H54 (cell line): ENCODE measurements around the gene INSYN1.
A peak's percentile ranks its signal among the peaks of the same experiment; 100 is the strongest.
"Not testable (repeated sequence)": the region's sequence is repeated elsewhere in the genome, so short reads cannot be mapped to it uniquely, and the experiment has no call there.

Source experiments
- DNase-seq: peaks from one replicate; pipeline ENCODE4 v3.0.0; 2011; ENCODE audit warnings: low spot score, mixed read lengths; ENCODE audit not compliant: insufficient read length
- FAIRE-seq: peaks from 3 replicates; lab custom pipeline; 2011; peaks lifted over from hg19 to GRCh38; lab: Jason Lieb, UNC
- POLR2A ChIP-seq: IDR thresholded peaks from 2 replicates; pipeline ENCODE4 v1.6.1; 2011; ENCODE audit warnings: low read depth, mild to moderate bottlenecking, low read length

Gene INSYN1

DNA sequence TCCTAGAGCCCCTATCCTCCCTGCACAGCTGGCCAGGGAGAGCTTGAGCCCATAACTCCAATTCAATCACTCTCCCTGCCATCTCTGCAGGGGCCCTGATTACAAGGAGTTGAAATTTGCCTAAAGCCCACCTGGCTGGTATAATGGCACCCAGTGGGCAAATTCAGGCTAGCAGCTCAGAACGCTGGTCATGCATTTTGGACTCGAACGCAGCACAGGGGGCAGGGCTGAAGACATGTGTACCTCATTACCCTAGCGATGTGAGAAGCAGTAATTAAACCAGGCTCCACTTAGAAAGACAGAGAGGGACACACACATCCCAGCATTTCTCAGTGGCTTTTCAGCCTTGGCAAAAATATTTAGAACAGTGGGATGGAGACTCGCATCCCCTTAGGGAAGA, 3.2 kb downstream of the INSYN1 start:
- DNase-seq = no peak
- no peak for TF ChIP-seq POLR2A
- FAIRE-seq = no peak

DNA sequence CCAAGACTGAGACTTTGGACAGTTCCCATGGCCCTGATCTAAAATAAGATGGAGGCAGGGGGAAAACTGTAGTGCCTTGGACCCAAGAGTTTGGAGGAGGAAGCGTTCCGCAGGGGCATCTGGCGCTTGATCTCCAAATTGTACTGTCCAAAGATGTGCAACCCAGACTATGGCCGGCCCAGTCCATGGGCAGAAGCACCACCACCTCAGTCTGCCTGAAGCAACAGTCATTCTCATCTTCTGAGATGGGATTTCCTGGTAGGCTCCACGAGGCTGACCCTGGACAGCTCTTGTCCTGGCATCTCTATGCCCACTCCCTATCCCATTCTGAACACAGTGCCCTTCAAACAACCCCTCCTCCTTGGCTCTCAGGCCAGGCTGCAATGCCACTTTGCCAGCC, 3.6 kb downstream of the INSYN1 start:
- no peak for FAIRE-seq

DNA sequence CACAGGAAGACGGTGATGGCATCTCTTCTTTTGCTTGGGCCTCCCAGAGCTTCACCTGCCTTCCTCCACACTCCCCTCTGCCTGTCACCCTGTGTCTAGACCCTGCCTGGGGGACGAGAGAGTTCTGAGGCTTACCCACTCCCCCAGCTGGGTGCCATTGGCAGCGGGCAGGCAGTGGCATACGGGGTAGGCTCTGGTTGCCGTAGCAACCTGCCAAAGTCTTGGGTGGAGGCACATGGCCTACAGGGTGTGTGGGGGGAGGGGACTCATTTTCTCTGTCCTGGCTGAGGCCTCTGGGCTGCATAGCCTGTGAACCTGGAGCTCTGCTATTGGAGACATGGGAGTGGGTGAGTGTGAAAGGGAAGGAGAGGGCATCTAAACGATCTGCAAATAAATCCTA, 4.4 kb downstream of the INSYN1 start:
- TF ChIP-seq POLR2A = no peak
- DNase-seq (no peak), FAIRE-seq (no peak)

More for the DNA sequence above, 3.6 kb downstream of the INSYN1 start:
- no peak for TF ChIP-seq POLR2A
- DNase-seq = no peak

DNA sequence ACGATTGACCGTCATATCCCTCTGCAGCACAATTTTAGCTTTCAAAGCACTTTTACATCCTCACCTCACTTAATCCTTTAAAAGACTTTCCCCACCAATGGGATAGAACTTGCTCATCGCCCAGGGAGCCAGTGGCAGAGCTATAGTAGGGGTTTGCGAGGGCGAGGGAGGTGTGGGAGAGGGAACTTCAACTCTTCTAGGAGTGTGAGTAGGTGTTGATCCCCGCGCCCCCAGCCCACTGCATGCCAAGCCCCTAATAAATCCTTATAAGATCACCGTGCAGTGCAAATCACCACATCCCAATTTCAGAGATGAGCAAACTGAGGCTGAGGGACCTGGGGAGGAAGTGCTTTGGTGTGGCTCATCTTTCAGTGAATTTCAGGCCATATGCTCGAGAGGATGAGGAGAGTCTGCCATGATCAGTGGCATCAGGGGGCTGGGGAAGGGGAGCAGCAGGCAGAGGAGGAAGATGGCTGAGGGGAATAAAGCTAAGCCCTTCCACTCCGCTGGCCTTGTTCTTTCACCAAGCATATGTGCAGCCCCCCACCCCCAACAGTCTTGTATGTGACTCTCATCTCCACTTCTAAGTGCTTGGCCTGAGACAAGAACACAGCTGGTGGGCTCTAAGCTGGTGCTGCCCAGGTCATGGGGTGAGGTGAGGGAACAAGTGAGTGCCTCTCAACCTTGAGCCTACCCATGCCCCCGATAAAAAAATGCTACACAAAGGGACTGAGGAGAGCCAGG, 5.1 kb downstream of the INSYN1 start:
- FAIRE-seq (no peak), DNase-seq (no peak)
- no peak for TF ChIP-seq POLR2A

DNA sequence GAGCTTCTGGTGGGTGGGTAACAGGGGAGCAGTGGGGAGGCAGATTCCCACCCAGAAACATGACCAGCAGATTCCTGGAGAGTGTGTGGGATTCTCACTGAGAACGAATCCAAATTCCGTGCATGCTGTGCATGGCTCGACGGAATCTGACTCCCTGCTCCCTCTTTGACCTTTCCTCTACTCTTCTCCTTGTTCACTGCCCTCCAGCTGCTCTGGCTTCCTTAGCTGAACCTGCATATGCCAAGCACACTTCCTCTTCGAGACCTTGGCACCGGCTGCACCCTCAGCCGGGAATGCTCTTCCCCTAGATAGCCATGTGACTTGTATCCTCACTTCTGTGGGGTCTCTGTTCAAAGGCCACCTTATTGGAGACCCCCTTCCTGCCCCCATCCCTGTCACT, 6.3 kb downstream of the INSYN1 start:
- TF ChIP-seq POLR2A = no peak
- DNase-seq (no peak), FAIRE-seq (no peak)

DNA sequence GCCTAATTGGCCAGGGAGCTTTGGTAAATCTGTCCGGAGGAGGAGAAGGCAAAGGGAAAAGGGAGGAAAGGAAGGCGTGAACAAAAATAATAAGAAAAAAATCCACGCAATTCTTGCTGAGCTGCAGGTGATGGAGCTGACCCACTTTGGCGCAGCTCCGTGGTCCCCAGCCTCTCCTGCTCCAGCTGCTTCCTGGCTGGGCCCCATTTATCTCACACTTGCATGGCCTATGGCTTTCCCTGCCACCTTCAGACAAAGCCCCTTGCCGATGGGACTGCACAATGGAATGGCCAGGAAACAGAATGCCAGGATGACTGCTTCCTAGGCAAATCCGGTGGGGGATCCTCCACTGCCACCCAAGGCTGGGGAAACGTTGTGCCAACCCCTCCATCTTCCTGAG, 6.9 kb downstream of the INSYN1 start:
- DNase-seq (no peak), FAIRE-seq (no peak)
- no peak for TF ChIP-seq POLR2A

DNA sequence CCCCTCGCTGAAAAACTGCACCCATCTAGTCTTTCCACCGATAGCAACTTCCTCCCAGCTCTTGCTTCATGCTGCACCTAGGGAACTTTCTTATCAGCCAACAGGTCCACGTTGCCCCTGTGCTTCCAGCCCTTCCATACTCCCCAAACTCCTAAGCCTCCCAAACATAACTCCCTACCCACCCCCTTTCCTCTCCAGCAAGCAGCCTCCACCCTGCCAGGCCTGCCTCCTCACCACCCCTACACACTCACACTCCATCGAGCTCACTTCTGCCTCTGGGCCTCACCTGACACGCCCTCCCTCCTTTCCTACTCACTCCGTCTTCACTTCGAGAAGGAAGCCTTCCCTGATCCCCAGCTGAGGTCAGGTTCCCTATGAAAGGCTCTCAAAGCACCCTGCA, 8.1 kb downstream of the INSYN1 start:
- TF ChIP-seq POLR2A = no peak
- DNase-seq (no peak), FAIRE-seq (no peak)

DNA sequence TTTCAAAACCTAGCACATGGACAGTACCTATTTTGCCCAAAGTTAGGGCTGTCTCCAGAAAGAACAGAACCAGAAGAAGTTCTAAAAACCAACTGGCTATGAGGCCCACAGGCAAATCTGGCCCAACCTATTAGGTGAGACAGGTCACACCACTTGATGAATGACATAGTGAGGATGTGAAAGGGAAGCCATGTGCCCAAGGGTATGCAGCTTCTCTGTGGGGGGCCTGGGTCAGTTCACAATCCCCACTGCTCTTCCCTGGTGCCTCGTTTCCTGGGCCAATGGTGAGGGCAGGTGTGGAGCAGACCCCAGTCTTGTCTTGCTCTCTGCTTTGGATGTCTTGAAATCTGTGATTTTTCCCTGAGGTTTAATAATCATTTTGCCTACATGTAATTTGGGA, 8.9 kb downstream of the INSYN1 start:
- no peak for DNase-seq
- no peak for FAIRE-seq
- no peak for TF ChIP-seq POLR2A

DNA sequence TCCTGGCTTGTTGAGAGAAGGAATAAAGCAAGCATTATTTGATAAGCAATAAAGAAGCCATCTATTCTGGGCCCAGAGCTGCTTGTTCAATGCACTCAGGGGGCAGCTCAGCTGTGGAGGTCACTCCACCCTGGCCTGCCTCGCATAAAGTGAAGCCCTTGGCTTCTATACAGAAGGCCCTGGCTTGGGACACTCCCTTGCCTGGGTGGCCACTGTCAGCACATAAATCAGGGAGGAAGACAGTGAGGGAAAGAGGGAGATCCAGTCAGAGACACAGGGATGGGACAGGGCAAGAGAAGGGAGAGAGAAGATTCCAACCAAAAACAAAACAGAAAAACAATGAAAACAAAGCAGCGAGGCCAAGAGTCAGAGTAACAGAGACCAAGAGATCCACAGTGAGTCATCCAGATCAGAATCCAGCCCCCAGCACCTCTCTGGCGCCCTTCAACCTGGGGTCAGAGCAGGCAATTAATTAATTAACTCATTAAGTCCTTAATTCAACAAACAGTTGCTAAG, 11.8 kb downstream of the INSYN1 start:
- DNase-seq = no peak
- no peak for FAIRE-seq
- TF ChIP-seq POLR2A = no peak

DNA sequence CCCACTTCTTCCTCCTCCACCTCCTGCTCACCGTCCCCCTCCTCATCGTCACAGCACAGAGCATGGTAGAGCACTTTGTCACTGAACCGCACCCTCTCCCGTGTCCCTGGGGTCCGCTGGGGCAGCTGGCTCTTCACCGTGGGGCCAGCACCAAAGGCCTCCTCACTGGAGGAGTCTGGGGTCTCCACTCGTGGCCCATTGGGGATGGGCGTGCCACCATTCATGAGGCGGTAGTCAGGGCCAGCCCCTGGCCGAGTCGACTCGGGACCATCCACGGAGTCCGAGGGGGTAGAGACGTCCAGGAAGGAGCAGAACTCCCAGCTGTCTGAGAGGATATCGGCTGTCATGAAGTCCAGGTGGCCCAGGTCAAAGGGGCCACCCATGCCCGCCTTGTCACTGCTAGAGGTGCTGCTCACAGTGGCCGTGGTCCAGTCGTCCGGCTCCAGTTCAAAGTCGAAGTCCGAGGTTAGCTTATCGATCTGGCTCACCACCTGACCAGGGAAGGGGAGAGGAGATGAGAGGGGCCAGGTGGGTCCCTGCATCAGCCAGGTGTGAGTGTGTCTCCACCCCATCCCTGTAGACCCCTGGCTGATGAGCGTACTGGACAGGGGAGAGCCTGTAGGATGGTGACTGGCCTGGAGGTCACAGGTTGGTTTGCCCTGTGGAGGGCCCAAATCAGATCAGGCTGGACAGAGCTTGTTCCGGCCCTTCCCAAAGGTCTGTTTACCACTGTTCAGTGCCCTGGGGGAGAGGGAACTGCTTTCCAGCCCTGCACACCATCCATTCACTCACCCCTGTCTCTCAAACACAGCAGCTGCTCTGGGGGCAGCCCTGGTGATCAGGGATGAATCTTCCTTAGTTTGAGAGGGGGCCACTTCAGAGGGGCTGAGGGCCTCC, 12.8 kb downstream of the INSYN1 start:
- DNase-seq (no peak), FAIRE-seq (no peak)
- no peak for TF ChIP-seq POLR2A

DNA sequence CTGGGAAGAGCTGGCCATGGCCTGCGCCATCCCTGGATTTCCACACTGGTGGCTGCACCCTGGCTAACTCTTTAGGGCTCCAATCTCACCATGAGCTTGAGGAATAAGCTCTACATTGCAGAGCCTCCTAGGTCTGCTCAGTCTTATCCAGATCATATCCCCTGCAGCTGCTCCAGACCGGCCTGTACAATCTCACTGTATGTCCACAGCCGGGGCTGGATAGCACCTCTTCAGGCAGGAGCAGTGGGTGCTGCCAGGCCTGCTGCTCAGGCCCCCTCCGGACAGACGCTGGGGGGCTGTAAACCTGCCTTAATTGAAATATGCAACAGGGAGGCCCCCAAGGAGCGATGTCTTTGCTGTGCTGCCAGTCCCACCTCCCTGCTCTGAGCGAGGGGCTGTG, 15.6 kb downstream of the INSYN1 start:
- no peak for DNase-seq
- no peak for FAIRE-seq

DNA sequence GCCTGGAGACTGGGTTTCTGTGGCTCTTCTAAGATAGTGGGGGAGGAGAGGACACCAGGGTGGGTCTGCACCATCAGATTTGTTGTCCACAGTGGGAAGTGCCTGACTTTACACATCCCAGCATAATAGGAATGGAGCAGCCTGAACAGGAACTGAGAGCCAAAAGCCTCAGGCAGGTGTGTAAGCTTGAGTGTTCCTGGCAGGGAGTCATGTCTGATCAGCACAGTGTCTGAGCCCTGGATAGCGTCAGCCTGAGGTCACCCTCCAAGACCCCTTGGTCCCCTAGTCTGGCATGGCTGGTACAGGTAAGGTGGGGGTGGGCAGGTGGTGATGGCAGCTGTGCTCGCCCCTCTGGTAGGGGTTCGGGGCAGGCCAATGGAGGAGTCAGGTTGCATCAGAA, 20.2 kb downstream of the INSYN1 start:
- TF ChIP-seq POLR2A = no peak
- FAIRE-seq = no peak
- DNase-seq = no peak

More for the DNA sequence above, 15.6 kb downstream of the INSYN1 start:
- no peak for TF ChIP-seq POLR2A

DNA sequence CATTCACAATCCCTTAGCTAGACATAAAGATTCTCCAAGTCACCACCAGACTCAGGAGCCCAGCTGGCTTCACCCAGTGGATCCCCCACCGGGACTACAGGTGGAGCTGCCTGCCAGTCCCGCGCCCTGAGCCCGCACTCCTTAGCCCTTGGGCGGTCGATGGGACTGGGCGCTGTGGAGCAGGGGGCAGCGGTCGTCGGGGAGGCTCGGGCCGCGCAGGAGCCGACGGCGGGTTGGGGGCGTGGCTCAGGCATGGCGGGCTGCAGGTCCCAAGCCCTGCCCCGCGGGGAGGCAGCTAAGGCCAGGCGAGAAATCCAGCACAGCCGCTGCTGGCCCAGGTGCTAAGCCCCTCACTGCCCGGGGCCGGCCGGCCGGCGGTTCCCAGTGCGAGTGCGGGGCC, 21.1 kb downstream of the INSYN1 start:
- not testable (repeated sequence) for FAIRE-seq, DNase-seq

DNA sequence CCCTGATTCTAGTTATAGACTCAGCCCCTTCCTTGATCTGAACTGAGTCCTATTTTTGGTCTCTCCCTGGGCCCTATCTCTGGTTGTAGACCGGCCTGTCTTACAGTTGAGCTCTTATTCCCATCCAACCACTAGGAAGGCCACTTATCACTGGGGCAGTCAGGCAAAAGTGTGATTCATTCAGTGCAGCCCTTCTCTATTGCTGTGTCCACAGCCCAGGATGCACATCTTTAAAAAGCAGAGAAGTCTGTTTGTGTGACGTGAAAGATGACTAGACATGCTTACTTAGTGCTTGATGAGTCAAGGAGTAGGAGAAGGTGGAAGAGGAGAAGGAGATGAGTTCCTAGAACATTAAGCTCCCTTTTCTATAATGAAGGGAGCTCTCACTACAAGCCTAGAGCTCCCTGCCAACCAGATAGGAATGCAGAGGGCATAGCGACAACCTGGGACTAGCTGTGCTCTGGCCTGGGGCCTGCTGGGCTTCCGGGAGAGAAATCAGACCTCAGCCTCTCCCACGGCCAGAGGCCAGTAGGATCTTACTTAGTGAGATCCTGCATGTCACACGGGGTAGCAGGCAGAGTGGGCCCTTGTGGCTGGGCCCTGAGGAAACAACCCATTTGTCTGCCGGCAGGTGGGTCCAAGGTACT, 25.7 kb downstream of the INSYN1 start:
- TF ChIP-seq POLR2A = no peak
- FAIRE-seq = no peak
- DNase-seq = peak; percentile 41

DNA sequence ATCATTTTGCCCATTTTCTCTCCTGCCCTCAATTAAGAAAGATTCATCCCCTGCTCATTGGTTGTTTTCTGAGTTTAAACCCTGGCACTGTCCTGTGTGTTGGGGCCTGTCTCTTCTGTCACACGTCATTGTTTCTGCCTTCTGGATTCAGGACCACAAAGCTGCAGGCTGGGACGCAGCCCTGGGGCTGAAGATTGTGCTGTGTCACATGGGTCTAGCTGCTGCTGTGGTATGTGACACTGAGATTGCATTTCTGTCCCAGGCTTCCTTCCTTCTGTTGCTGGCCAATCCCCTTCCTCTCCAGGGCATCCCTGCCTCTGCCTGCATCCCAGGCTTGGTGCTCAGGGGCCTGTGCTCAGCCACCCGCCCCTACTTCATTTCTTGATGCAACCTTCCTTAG, 28.9 kb downstream of the INSYN1 start:
- DNase-seq (no peak), FAIRE-seq (no peak)
- TF ChIP-seq POLR2A = no peak
